GM21381 (cell line): ENCODE data around the gene ZNF436.
"Not testable (repeated sequence)": the region's sequence is repeated elsewhere in the genome, so short reads cannot be mapped to it uniquely, and the experiment has no call there.

Experiments
- ATAC-seq: cut with Tn5 transposase; IDR thresholded peaks from one replicate; pipeline ENCODE4 v1.9.1; 2021; ENCODE audit warnings: mild to moderate bottlenecking, moderate library complexity; ENCODE audit not compliant: unreplicated experiment

The ZNF436 gene

DNA sequence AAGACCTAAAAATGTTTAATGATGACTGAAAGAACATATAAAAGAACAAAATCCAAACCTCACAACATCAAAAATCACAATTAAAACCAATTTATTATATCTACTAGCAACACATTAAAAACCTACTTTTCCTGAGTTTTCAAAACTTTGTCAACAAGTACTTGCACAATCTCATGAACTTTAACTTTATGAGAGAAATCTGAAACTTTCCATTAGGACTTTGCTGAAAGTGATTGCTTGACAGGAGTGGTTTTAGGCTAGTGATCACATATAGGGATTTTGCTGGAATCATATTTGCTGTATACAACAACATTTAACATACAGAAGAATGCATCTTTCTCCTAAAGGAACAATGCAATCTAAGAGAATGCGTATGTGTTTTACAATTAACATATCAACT, 38.8 kb downstream of the ZNF436 start:
- ATAC-seq: no peak

DNA sequence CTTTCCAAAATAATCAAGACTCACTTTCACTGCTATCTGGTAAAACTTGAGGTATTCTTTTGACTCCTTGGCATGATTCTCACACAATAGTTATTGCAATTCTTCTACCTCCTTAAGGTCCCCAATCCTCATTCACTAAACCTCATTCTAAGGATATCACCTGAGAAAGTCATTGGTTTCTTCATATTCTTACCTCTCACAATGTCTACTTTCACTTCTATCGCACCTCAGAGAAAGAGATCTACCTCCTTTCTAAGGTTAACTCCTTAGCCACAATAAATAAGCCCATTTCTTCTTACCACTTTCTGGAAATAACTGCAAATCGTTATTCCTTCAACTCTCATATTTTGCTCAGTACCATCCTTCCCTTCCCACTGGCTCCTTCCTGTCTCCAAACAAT, 44.2 kb downstream of the ZNF436 start:
- no peak for ATAC-seq

DNA sequence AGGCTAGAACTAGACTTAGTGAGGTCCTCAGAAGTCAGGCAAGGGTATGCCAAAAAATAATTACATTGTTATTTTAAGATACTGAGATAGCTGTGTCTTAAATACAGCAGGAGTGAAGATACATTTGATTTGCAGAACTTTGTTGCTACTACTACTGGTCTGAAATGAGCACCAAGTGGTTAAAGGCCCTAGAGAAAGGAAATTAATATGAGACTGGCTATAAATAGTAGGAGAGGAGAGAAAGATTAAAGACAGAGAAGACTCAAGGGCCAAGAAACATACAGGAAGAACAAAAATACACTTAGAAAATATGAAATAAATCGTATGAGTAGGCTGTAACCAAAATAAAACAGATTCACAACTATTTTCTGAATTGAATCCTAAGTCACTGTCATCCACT, 46.9 kb downstream of the ZNF436 start:
- no peak for ATAC-seq

DNA sequence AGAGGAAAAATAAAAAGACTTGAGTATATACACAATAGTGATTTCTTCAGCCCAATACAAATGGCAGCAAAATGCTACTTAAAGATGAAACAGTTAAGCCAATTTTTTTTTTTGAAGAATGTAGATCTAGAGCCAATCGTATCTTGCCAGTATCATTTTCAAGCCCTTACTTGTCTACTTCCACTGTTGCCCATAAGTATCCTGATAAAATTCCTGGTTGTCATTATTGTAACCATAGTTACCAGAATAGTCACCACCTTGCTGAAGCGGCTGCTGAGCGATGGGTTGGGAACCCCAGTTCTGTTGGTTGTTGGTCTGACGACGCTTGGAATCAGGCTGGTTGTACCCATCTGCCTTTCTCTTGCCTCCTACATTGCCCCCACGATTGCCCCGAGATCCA, 59.4 kb downstream of the ZNF436 start:
- not testable (repeated sequence) for ATAC-seq
